Stimulated activated CD4-positive, alpha-beta T cell treated with anti-CD3 and anti-CD28 coated beads, Interleukin-1b, Interleukin-23, amount 100 ng/mL, for 4 hours (primary cell): ENCODE results near the gene DLEC1.
"Not testable (repeated sequence)": the region's sequence is repeated elsewhere in the genome, so short reads cannot be mapped to it uniquely, and the experiment has no call there.

Experiments used
- DNase-seq, 2 donors: peaks; one replicate each; pipeline ENCODE4 v3.0.0-alpha.2; 2020; ENCODE audit warnings: low read depth in 2 of 2

DLEC1 gene

GRCh38 chr3:38154625-38155255 is 115.7 kb downstream of the DLEC1 start:
- DNase-seq, result no peak

GRCh38 chr3:38155825-38156224 is 116.8 kb downstream of the DLEC1 start:
- no peak for DNase-seq

GRCh38 chr3:38157117-38157516 is 118.1 kb downstream of the DLEC1 start:
- DNase-seq, result no peak

GRCh38 chr3:38157595-38157994 is 118.6 kb downstream of the DLEC1 start:
- no peak for DNase-seq

GRCh38 chr3:38158472-38158871 is 119.5 kb downstream of the DLEC1 start:
- no peak for DNase-seq

GRCh38 chr3:38160704-38161103 is 121.7 kb downstream of the DLEC1 start:
- DNase-seq, result not testable (repeated sequence)

GRCh38 chr3:38163117-38163840 is 124.3 kb downstream of the DLEC1 start:
- no peak for DNase-seq

GRCh38 chr3:38163841-38164642 is 125.0 kb downstream of the DLEC1 start:
- no peak for DNase-seq

GRCh38 chr3:38164643-38164951 is 125.6 kb downstream of the DLEC1 start:
- DNase-seq, result no peak

- DNase-seq, result peak; percentile 92 to 93
Observed at GRCh38 chr3:38164952-38165721, 126.1 kb downstream of the DLEC1 start, which contains the start of gene OXSR1. OXSR1 (plus strand) TSS chr3:38165537; CDS start chr3:38165877, 340 bp downstream.

- DNase-seq, result no peak
Observed at GRCh38 chr3:38165722-38166387, 126.8 kb downstream of the DLEC1 start.

- no peak for DNase-seq
Observed at GRCh38 chr3:38167591-38167990, 128.6 kb downstream of the DLEC1 start.

GRCh38 chr3:38168151-38169026 is 129.4 kb downstream of the DLEC1 start:
- no peak for DNase-seq

- no peak for DNase-seq
Observed at GRCh38 chr3:38169027-38169317, 130.0 kb downstream of the DLEC1 start.

- DNase-seq, result no peak
Observed at GRCh38 chr3:38170722-38171121, 131.7 kb downstream of the DLEC1 start.

GRCh38 chr3:38171622-38172021 is 132.6 kb downstream of the DLEC1 start:
- no peak for DNase-seq
